ENCODE measurements around the gene CLMN.

CLMN gene

GRCh38 chr14:95258754-95259593 lies 60.7 kb downstream of the CLMN start:
- ATAC-seq: no peak

- no peak for ATAC-seq
These were observed 61.6 kb downstream of the CLMN start for GRCh38 chr14:95258156-95258555.

GRCh38 chr14:95257521-95257920 lies 62.2 kb downstream of the CLMN start:
- ATAC-seq: no peak

- ATAC-seq: no peak
These were observed 63.0 kb downstream of the CLMN start for GRCh38 chr14:95256776-95257060.

GRCh38 chr14:95256002-95256775 lies 63.5 kb downstream of the CLMN start:
- ATAC-seq: no peak

GRCh38 chr14:95255487-95255886 lies 64.2 kb downstream of the CLMN start:
- ATAC-seq: no peak

- no peak for ATAC-seq
These were observed 64.7 kb downstream of the CLMN start for GRCh38 chr14:95255013-95255412.

GRCh38 chr14:95254288-95254687 lies 65.4 kb downstream of the CLMN start:
- ATAC-seq: no peak

- no peak for ATAC-seq
These were observed 66.6 kb downstream of the CLMN start for GRCh38 chr14:95253039-95253630.

GRCh38 chr14:95252219-95252618 lies 67.5 kb downstream of the CLMN start:
- no peak for ATAC-seq

GRCh38 chr14:95250936-95251335 lies 68.8 kb downstream of the CLMN start:
- ATAC-seq: no peak

- ATAC-seq: no peak
These were observed 69.5 kb downstream of the CLMN start for GRCh38 chr14:95250140-95250769.

GRCh38 chr14:95248432-95248831 lies 71.3 kb downstream of the CLMN start:
- ATAC-seq: no peak

GRCh38 chr14:95246870-95247269 lies 72.8 kb downstream of the CLMN start:
- no peak for ATAC-seq

- ATAC-seq: no peak
These were observed 74.4 kb downstream of the CLMN start for GRCh38 chr14:95245334-95245733.

GRCh38 chr14:95244587-95244986 lies 75.1 kb downstream of the CLMN start:
- ATAC-seq: no peak

GRCh38 chr14:95242870-95243269 lies 76.8 kb downstream of the CLMN start:
- ATAC-seq: no peak

GRCh38 chr14:95240859-95241813 lies 78.6 kb downstream of the CLMN start:
- ATAC-seq: no peak

- ATAC-seq: no peak
These were observed 81.0 kb downstream of the CLMN start for GRCh38 chr14:95238487-95239298.

GRCh38 chr14:95237958-95238340 lies 81.8 kb downstream of the CLMN start:
- no peak for ATAC-seq
